Panc1 (cell line): Measurements from ENCODE around the gene ZC3H12C. TPM values are rescaled to one million over a fixed set of nuclear protein-coding genes. Genes with fewer than 3 reads are reported as not detected.

Experiments used
- ATAC-seq: fragments of 200-7000 bp; cut with Tn5 transposase; 2 replicates; pipeline ENCODE4 v1.9.1; 2020; ENCODE audit warnings: mild to moderate bottlenecking, moderate library complexity
- BruUV-seq: library from RNA; stranded (reverse); fragments of 400-500 nt; replicated peaks from 2 replicates; lab custom pipeline; 2021; lab: Mats Ljungman, UMichigan
- CTCF ChIA-PET: fragments of 300-600 bp; sonication (Branson Sonifier 250); formaldehyde crosslinking; loops from one replicate; lab custom pipeline; 2022; ENCODE audit warnings: antibody characterized with exemption; lab: Charles Lee
- POLR2A ChIA-PET: fragments of 300-600 bp; sonication (Branson Sonifier 250); formaldehyde crosslinking; loops from one replicate; lab custom pipeline; 2022; ENCODE audit warnings: antibody characterized with exemption; lab: Charles Lee
- DNase-seq: peaks from one replicate; pipeline ENCODE4 v3.0.0-alpha.2; 2010; ENCODE audit warnings: low read depth, low spot score
- H3K27ac ChIP-seq: 2 replicates; pipeline ENCODE4 v1.5.1; 2011; ENCODE audit warnings: mild to moderate bottlenecking, low read length, inconsistent platforms
- H3K27me3 ChIP-seq: fragments of 200-500 bp; sonication (Bioruptor generic); 2 replicates; pipeline ENCODE4 v1.6.0; 2014; ENCODE audit warnings: low read length, inconsistent platforms; ENCODE audit not compliant: control insufficient read depth, insufficient read depth
- H3K36me3 ChIP-seq: fragments of 200-500 bp; sonication (Bioruptor generic); 2 replicates; pipeline ENCODE4 v1.5.1; 2014; ENCODE audit warnings: inconsistent platforms, mild to moderate bottlenecking, low read length, moderate library complexity; ENCODE audit not compliant: control insufficient read depth, insufficient read depth
- H3K4me1 ChIP-seq: 2 replicates; pipeline ENCODE4 v1.5.1; 2011; ENCODE audit warnings: inconsistent platforms, mild to moderate bottlenecking, low read length, moderate library complexity; ENCODE audit not compliant: control insufficient read depth, insufficient read depth
- H3K4me3 ChIP-seq, 2 experiments: 2 replicates each; pipeline ENCODE4 v1.5.1; 2011 to 2012; ENCODE audit warnings: low read depth in 2 of 2, low read length in 2 of 2, mild to moderate bottlenecking in 2 of 2, inconsistent platforms in 1 of 2, moderate library complexity in 1 of 2
- H3K9me3 ChIP-seq: fragments of 200-500 bp; sonication (Bioruptor generic); 2 replicates; pipeline ENCODE4 v1.5.1; 2014; ENCODE audit warnings: low read depth, mild to moderate bottlenecking, inconsistent platforms, low read length, moderate library complexity; ENCODE audit not compliant: control insufficient read depth, insufficient read depth
- CTCF ChIP-seq: fragments of 450-650 bp; IDR thresholded peaks from 2 replicates; pipeline ENCODE4 v1.5.1; 2017; ENCODE audit warnings: mild to moderate bottlenecking
- POLR2AphosphoS5 ChIP-seq: IDR thresholded peaks from 2 replicates; pipeline ENCODE4 v1.6.1; 2012; ENCODE audit warnings: mild to moderate bottlenecking, low read depth, low read length, moderate library complexity
- REST ChIP-seq, 2 experiments: IDR thresholded peaks; 2 replicates each; pipeline ENCODE4 v1.6.1; 2011 to 2012; ENCODE audit warnings: low read depth in 2 of 2, control low read depth in 1 of 2, low read length in 1 of 2, mild to moderate bottlenecking in 1 of 2, moderate library complexity in 1 of 2; ENCODE audit not compliant: insufficient read depth in 1 of 2
- SIN3A ChIP-seq: IDR thresholded peaks from 2 replicates; pipeline ENCODE4 v1.6.1; 2012; ENCODE audit warnings: low read depth, mild to moderate bottlenecking, low read length, moderate library complexity, borderline replicate concordance; ENCODE audit not compliant: insufficient read depth
- TCF7L2 ChIP-seq: IDR thresholded peaks from 2 replicates; pipeline ENCODE4 v1.6.1; 2011; ENCODE audit warnings: mild to moderate bottlenecking, low read depth, low read length, inconsistent platforms
- in situ Hi-C: cut with HindIII; loops from 2 replicates; pipeline ENCODE4 v1.10.0; 2016; ENCODE audit warnings: low sequenced_read_pairs, low pct_unique_long_range_greater_than_20kb
- intact Hi-C: fragments of 100-400 bp; cut with micrococcal nuclease; formaldehyde crosslinking; loops from one replicate; pipeline ENCODE4 v1.10.0; 2022; ENCODE audit not compliant: unreplicated experiment
- total RNA-seq: library from RNA; stranded (reverse); gene quantifications from one replicate; pipeline ENCODE4 v1.2.1, GENCODE V29; 2021; ENCODE audit not compliant: unreplicated experiment

The ZC3H12C gene
- total RNA-seq, 1 experiment from 2014 or later = 13.5 TPM

GRCh38 chr11:110123003-110123402 is 29.8 kb downstream of the ZC3H12C start:
- intact Hi-C loops (no loop called here), in situ Hi-C loops (no loop called here)
- ATAC-seq (no peak), DNase-seq (no peak)
- no peak for TF ChIP-seq SIN3A
- no peaks in the 10 kb centered on the region for H3K27me3 ChIP-seq
- ChIA-PET CTCF (no interaction called here), POLR2A (no interaction called here)
- no peak overlapping the region for H3K27ac ChIP-seq
- BruUV-seq = no TSS peak
- no peaks in the 10 kb centered on the region for H3K9me3 ChIP-seq
- H3K36me3 ChIP-seq = no peaks in the 10 kb centered on the region
- H3K4me3 ChIP-seq = no peak overlapping the region
- H3K4me1 ChIP-seq = peaks cover 12% of the 10 kb centered on the region

DNA sequence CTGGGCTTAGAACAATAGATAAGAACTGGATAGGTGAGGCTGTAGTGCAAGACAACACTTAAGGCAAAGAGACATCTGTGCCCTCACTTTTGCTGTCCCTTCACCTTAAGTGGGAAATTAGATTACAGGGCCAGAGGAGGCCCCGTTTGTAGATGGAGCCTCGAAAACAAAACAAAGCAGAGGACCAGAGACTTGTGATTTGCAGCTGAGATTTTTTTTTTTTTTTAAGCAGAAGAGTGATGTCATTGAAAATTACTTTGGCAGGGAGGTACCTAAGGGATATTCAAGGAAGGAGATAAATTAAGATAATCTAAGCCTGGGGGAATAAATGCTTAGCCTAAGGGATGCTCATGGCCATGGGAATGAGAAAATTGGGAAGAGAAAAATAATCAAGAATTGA is 31.4 kb downstream of the ZC3H12C start:
- BruUV-seq = no TSS peak
- H3K36me3 ChIP-seq = no peaks in the 10 kb centered on the region
- no peaks in the 10 kb centered on the region for H3K9me3 ChIP-seq
- intact Hi-C loops (no loop called here), in situ Hi-C loops (no loop called here)
- no peak for DNase-seq
- H3K27me3 ChIP-seq = no peaks in the 10 kb centered on the region
- TF ChIP-seq CTCF (no peak), POLR2AphosphoS5 (no peak)
- H3K27ac ChIP-seq = no peak overlapping the region
- ChIA-PET POLR2A (no interaction called here), CTCF (no interaction called here)
- peaks cover 17% of the 10 kb centered on the region for H3K4me1 ChIP-seq
- H3K4me3 ChIP-seq = no peak overlapping the region
- no peak for ATAC-seq

- no peak for DNase-seq
- ChIA-PET POLR2A (no interaction called here), CTCF (no interaction called here)
- Histone ChIP-seq H3K36me3 (no peaks in the 10 kb centered on the region), H3K9me3 (no peaks in the 10 kb centered on the region), H3K27ac (no peak overlapping the region), H3K4me1 (peaks cover 17% of the 10 kb centered on the region), H3K4me3 (no peak overlapping the region), H3K27me3 (no peaks in the 10 kb centered on the region)
- in situ Hi-C loops (no loop called here), intact Hi-C loops (no loop called here)
- TF ChIP-seq SIN3A = no peak
- no peak for TF ChIP-seq REST (IDR thresholded peaks at IDR 0.05; ENCODE audit: insufficient read depth in 1 of 2, low read depth in 2 of 2, low read length in 1 of 2)
- no peak for TF ChIP-seq POLR2AphosphoS5
- no peak for TF ChIP-seq CTCF
- TF ChIP-seq TCF7L2 = no peak
- no TSS peak for BruUV-seq
- ATAC-seq = no peak
Observed at GRCh38 chr11:110125632-110126031, 32.4 kb downstream of the ZC3H12C start.
